Activated naive CD4-positive, alpha-beta T cell treated with anti-CD3 and anti-CD28 coated beads, Interleukin-2, amount 50 U/mL, for 72 hours (primary cell): ENCODE data around the gene ZRSR2. TPM values are rescaled to one million over a fixed set of nuclear protein-coding genes. Genes with fewer than 3 reads are reported as not detected.
A peak's percentile ranks its signal among the peaks of the same experiment; 100 is the strongest.
"Not testable (repeated sequence)": the region's sequence is repeated elsewhere in the genome, so short reads cannot be mapped to it uniquely, and the experiment has no call there.

Experiments
- ATAC-seq, 2 donors: fragments of 150-1000 bp; cut with Tn5 transposase; 2 replicates each; pipeline ENCODE4 v1.10.0; 2021; ENCODE audit warnings: mild to moderate bottlenecking in 2 of 2, moderate library complexity in 2 of 2
- DNase-seq, 2 donors: peaks; one replicate each; pipeline ENCODE4 v3.0.0; 2021 to 2022; ENCODE audit warnings: low spot score in 2 of 2
- H3K27ac Mint-ChIP-seq, 2 donors: one replicate each; pipeline ENCODE4 v1.8.0; 2022; ENCODE audit warnings: mild to moderate bottlenecking in 2 of 2, mixed read lengths in 2 of 2
- H3K36me3 Mint-ChIP-seq, 2 donors: one replicate each; pipeline ENCODE4 v1.8.0; 2022; ENCODE audit warnings: mixed read lengths in 2 of 2
- H3K9me3 Mint-ChIP-seq, 2 donors: one replicate each; pipeline ENCODE4 v1.8.0; 2022; ENCODE audit warnings: mixed read lengths in 2 of 2
- total RNA-seq, 2 donors: library from RNA; stranded (reverse); gene quantifications; one replicate each; pipeline ENCODE4 v1.2.3, GENCODE V29; 2022

The ZRSR2 gene, protein sequence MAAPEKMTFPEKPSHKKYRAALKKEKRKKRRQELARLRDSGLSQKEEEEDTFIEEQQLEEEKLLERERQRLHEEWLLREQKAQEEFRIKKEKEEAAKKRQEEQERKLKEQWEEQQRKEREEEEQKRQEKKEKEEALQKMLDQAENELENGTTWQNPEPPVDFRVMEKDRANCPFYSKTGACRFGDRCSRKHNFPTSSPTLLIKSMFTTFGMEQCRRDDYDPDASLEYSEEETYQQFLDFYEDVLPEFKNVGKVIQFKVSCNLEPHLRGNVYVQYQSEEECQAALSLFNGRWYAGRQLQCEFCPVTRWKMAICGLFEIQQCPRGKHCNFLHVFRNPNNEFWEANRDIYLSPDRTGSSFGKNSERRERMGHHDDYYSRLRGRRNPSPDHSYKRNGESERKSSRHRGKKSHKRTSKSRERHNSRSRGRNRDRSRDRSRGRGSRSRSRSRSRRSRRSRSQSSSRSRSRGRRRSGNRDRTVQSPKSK
- total RNA-seq, result 10 to 100 TPM; 12.3 to 16.9 TPM

DNA sequence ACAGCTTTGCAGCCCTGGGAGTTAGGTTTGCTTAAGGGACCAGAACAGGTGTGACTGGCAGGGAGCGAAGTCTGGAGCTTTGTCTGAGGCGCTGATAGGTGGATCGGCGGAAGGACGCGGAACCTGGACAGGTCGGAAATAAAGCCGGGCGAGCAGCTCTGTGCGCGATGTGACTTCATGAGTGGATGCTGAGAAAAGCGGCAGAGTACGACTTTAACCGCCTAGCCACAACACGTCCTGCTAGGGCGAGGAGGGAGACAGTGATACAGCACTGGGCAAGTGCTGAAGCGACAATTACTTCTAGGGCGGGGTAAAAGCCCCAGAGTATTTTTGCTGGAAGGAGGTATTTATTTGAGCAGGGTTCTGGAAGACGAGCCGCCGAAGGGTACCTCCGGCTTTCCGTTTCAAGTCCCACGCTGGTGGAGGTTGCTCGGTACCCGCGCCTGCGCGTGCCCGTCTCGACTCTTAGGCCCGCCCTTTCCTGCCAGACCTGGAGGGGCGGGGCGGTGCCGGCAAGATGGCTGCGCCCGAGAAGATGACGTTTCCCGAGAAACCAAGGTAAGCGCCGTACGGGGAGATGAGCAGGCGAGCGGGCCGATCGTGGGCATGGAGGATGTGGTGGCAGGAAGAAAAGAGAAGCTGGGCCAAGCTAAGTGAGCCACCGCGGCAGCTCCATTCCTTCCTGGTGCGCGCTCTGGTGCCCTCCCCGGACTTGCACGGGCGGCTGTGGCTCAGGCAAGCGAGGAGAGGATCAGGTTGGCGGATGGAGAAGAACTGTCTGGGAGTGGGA is at the start of gene ZRSR2:
Gene ZRSR2, plus strand, starts transcription at position 506 of the 790 bp plus-strand sequence. Its CDS starts 12 bp downstream, at position 518.
- no peaks in the 10 kb centered on the region for H3K9me3 Mint-ChIP-seq

DNA sequence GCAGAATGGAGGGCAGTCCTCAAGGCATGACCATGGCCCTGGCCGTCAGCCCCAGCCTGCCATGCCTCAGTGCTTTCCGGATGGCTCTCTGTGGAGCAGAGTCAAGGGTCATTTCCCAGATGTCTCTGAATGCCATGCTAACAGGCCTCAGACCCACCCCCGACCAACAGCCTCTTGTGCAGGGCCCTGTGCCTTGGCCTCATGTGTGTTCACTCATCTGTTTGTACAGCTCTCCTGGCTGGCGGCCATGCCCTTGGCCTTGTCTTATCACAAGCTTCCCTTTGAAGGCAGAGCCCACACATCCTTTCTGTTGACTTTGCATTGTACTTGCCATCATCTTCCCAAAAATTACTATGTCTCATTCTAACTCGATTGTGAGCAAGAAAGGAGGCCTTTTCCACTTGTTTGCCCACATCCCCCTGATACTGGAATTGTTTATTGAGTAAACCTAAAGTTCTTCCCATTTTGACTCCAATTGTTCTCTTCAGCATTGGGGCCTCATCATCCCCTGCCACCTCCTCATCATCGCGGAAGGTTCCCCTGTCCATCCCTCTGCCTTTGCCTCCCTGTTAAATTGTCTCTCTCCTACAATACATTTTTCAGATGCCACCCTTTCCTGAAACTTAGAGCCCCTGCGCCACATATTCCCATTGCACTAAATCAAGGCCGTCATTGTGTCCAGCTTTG is 46.0 kb upstream of the ZRSR2 start:
- H3K27ac Mint-ChIP-seq, result peak overlapping the region in 1 of 2 donors; percentile 30
- no peak for ATAC-seq

More for the DNA sequence above, at the start of gene ZRSR2:
- ATAC-seq (peak; percentile 91 to 94), DNase-seq (peak; percentile 81 to 85)
- Mint-ChIP-seq H3K27ac (no peak within 1 kb of the TSS), H3K36me3 (peaks cover 0 to 6% of the 10 kb centered on the region in 2 donors)

DNA sequence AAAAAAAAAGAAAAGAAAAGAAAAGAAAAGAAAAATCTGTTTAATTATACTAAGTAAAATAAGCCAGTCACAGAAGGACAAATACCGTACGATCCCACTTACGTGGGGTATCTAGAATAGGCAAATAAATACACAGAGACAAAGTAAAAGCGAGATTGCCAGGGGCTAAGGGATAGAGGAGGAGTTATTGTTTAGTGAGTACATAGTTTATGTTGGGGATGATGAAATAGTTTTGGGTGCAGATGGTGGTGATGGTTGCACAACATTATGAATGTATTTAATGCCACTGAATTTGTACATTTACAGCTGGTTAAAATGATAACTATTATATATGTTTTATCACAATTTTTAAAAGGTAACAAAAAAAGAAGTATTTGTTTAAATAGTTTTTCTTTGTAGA is 45.1 kb upstream of the ZRSR2 start:
- Mint-ChIP-seq H3K9me3 (peaks cover 0 to 8% of the 10 kb centered on the region in 2 donors), H3K27ac (peak overlapping the region in 1 of 2 donors; percentile 30), H3K36me3 (peaks cover 5 to 13% of the 10 kb centered on the region in 2 donors)
- ATAC-seq, result no peak
- DNase-seq, result no peak

More for the DNA sequence above, 46.0 kb upstream of the ZRSR2 start:
- H3K9me3 Mint-ChIP-seq, result peaks cover 0 to 8% of the 10 kb centered on the region in 2 donors
- H3K36me3 Mint-ChIP-seq, result peaks cover 5 to 11% of the 10 kb centered on the region in 2 donors
- DNase-seq, result no peak

DNA sequence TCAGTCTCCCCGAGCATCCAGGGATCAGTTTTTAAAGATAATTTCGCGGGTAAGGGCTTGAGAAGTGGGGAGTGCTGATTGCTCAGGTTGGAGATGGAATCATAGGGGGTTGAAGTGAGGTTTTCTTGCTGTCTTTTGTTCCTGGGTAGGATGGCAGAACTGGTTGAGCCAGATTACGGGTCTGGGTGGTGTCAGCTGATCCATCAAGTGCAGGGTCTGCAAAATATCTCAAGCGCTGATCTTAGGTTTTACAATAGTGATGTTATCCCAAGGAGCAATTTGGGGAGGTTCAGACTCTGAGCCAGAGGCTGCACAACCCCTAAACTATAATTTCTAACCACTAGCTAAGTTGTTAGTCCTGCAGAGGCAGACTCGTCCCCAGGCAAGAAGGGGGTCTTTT is 43.6 kb upstream of the ZRSR2 start:
- peaks cover 5 to 13% of the 10 kb centered on the region in 2 donors for H3K36me3 Mint-ChIP-seq
- ATAC-seq, DNase-seq, H3K9me3 Mint-ChIP-seq: not testable (repeated sequence)
- peak overlapping the region in 1 of 2 donors; percentile 53 for H3K27ac Mint-ChIP-seq

DNA sequence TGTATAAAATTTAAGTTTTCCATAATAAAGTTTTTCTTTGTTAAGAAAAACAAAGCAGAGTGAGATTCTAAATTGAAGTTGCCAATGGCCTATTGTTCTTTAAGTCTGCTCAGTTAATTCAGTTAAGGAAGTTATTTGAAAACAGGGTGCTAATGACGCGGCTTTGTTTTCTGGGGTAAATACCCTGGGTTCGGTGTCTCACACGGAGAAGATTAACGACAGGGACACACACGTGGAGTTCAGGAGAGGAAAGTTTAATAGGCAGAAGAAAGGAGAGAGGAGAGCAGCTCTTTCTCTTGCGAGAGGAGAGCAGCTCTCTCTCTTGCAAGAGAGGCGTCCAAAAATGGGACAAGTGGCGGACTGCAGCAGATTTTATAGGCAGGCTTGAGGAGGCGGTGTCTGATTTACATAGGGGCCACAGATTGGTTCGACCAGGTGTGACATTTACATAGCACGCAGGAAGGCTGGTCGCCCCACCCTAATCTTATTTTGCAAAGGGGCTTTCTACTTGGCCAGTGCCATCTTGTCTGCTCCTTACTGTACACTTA is 42.6 kb upstream of the ZRSR2 start:
- peaks cover 5 to 13% of the 10 kb centered on the region in 2 donors for H3K36me3 Mint-ChIP-seq
- DNase-seq, result no peak
- H3K9me3 Mint-ChIP-seq, result peaks cover 0 to 5% of the 10 kb centered on the region in 2 donors
- no peak overlapping the region for H3K27ac Mint-ChIP-seq
- no peak for ATAC-seq

DNA sequence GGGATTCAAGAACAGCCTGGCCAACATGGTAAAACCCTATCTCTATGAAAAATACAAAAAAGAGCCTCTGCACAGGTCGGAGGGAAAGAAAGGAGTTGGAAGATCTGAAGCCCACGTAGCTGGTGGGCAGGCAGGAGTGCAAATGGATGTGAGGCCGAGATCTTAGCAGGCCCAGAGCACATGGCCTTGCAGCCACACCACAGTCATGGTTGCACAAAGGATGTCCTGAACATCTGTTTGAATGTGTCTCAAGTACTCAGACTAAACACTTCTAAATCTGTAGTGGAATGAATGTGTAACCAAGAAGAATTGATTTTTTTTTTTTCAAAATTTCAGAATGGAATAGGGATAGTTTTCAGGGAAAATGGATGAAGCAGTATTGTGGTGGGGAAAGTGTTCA is 41.4 kb upstream of the ZRSR2 start:
- Mint-ChIP-seq H3K27ac (peak overlapping the region in 1 of 2 donors; percentile 90), H3K36me3 (peaks cover 5 to 13% of the 10 kb centered on the region in 2 donors), H3K9me3 (no peaks in the 10 kb centered on the region)
- DNase-seq (no peak), ATAC-seq (no peak)

DNA sequence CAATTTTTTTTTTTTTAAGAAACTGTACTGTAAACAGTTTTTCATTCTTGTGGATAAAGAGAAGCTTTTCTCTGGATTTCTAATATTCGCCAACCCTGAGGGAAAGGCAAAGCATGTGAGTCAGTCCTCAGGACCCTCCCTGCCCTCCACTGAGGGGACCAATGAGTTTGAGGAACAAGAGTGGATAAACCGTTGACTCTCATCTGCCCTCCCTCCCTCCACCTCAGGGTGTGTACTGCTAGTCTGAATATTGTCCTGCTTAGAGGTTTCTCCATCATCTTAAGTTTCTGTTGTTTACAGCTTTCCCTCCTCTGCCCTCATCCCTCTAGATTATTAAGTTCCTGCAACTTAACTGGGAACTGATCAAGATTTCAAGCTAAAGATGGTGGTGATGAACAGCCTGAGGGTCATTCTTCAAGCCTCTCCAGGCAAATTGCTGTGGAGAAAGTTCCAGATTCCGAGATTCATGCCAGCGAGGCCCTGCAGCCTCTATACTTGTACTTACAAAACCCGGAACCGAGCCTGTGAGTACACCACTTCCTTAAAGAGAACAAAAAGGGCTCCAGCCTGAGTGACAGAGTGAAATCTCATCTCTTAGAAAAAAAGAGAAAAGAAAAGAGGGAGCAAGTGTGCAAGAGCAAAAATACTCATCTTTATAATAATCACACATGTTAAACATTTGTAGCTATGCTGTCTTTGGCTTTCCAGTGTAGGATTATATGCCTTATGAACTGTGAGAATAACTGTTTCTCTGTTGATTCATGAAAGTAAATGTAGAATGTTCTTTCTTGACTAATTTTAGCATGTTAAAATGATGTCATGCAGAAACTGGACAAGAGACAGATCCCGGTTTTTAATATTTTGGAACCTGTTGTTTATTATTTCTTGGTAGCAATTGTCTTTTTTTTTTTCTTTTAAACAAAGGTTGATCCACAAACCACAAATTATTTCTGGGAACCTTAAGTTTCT is 40.4 kb upstream of the ZRSR2 start:
- no peak for DNase-seq
- peak; percentile 56 to 72 for ATAC-seq
- H3K36me3 Mint-ChIP-seq, result peaks cover 5 to 13% of the 10 kb centered on the region in 2 donors
- peak overlapping the region; percentile 90 to 97 for H3K27ac Mint-ChIP-seq
- no peaks in the 10 kb centered on the region for H3K9me3 Mint-ChIP-seq

DNA sequence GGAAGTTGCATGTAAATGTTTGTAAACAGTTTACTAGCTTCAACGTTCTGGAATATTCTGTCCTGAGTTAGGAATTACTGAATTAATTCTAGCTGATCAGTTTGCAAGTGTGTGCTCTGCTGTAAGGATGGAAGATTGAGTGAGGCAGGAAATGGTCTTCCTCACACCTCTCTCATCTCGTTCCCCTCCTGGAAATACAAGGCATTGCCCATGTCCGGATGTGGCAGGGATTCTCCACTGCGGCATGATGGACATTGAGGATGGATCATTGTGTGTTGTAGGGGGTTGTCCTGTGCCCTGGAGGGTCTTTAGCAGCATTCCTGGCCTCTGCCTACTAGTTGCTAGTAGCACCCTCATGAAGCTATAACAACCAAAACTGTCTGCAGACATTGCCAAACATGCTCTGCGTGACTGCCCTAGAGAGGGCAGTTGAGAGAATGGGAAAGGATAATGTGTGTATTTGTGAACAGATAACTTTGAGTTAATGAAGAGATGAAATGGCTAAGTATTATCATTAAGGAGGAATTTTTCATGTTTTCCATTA is 39.6 kb upstream of the ZRSR2 start:
- peaks cover 5 to 13% of the 10 kb centered on the region in 2 donors for H3K36me3 Mint-ChIP-seq
- ATAC-seq, result peak; percentile 35 to 42
- DNase-seq, result no peak
- H3K9me3 Mint-ChIP-seq, result no peaks in the 10 kb centered on the region
- H3K27ac Mint-ChIP-seq, result peak overlapping the region; percentile 90 to 97

DNA sequence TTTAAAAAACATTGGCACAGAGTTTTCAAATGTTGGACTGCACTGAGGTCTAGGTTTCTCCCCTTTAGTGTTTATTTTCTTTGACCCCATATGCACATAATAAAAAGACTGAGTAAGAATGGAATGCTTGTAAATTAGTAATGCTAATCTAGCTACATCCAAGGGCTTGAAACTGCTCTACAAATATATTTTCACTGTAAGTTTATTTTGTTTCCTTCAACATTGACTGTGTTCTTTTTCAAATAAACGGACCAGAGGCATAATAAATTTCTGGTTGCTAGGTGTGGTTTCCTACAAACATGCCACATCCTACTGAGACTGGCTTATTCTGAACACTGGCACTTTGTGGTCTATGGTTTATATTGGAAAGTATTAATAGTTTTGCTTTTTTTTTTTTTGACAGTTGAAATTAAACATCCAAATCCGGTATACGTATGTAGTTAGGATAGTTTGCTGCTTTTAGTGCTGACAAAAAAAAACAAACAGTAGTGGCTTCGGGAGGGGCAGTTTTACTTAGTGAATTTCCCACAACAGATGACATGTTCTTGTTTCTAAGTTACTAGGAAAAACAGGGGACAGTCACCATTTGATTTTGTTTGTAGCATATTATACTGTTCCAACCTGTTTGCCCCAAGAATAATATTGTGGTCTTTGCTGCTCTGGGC is 39.0 kb upstream of the ZRSR2 start:
- Mint-ChIP-seq H3K27ac (peak overlapping the region; percentile 90 to 97), H3K36me3 (peaks cover 5 to 15% of the 10 kb centered on the region in 2 donors), H3K9me3 (no peaks in the 10 kb centered on the region)
- ATAC-seq, result peak; percentile 72 to 82
- no peak for DNase-seq

DNA sequence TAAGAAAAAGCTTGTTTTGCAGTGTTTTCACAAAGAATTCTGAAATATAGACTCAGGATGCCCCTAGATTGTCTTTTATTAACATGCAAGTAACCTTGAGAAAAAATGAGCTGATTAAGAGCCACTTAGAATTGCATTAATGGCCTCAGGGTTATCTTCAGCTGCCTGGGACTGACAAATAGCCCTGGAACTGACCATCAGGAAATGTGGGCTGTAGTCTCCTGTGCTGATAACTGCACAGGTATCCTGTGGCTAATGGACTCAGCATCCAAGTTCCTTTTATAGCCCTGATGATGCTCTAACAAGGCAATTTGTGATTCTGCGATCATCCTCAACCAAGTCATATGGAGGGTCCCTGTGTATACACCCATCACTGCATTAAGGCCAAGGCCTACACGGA is 35.2 kb upstream of the ZRSR2 start:
- Mint-ChIP-seq H3K27ac (no peak overlapping the region), H3K36me3 (peaks cover 0 to 4% of the 10 kb centered on the region in 2 donors), H3K9me3 (no peaks in the 10 kb centered on the region)
- DNase-seq, result no peak
- no peak for ATAC-seq

DNA sequence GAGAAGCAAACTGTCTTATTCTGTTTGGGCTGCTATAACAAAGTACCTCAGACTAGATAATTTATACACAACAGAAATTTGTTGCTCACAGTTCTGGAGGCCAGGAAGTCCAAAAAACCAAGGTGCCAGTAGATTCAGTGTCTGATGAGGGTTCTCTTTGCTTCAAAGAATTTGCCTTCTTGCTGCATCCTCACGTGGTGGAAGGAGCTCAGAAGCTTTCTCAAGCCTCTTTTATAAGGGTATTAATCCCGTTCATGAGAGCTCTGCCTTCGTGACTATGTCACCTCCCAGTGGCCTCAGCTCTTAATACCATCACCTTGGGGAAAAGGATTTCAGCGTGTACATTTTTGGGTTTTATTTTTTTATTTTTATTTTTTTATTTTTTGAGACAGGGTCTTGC is 32.1 kb upstream of the ZRSR2 start:
- ATAC-seq, result no peak
- H3K27ac Mint-ChIP-seq, result no peak overlapping the region
- no peaks in the 10 kb centered on the region for H3K9me3 Mint-ChIP-seq
- H3K36me3 Mint-ChIP-seq, result peaks cover 0 to 4% of the 10 kb centered on the region in 2 donors
- no peak for DNase-seq

DNA sequence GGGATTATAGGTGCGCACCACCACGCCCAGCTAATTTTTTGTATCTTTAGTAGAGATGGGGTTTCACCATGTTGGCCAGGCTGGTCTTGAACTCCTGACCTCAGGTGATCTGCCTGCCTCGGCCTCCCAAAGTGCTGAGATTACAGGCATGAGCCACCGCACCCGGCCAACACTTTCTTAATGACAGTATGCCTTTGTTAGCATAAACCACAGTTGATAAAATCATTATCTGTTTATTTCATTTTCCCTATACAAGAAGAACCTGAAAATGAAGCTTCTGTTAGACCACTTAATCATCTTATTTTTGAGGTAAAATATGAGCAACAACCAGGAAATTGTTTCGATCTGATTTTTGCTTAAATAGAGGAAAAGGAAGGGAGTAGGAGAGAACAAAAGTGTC is 30.4 kb upstream of the ZRSR2 start:
- DNase-seq, H3K9me3 Mint-ChIP-seq, ATAC-seq, H3K36me3 Mint-ChIP-seq: not testable (repeated sequence)
- H3K27ac Mint-ChIP-seq, result peak overlapping the region in 1 of 2 donors; percentile 57

DNA sequence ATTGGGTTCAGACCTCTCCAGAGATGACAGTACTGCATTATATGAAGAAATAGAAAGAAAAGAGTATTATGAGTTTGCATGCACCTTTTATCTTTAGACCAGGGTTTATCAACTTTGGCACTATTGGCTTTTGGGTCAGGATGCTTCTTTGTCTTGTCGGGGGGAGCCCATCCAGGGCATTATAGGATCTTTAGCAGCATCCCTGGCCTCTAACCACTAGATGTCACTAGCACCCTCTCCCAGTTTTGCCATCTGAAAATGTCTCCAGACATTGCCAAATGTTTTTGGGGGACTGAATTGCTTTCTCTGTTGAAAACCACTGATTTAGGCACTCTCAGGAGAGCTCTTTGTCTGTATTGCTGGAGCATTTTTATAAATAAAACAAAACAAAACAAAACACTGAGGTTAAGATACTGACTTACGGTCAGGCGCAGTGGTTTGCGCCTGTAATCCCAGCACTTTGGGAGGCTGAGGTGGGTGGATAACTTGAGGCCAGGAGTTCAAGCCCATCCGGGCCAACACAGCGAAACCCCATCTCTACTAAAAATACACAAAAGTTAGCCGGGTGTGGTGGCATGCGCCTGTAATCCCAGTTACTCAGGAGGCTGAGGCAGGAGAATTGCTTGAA is 28.6 kb upstream of the ZRSR2 start:
- no peaks in the 10 kb centered on the region for H3K9me3 Mint-ChIP-seq
- peak overlapping the region; percentile 44 to 66 for H3K27ac Mint-ChIP-seq
- ATAC-seq (peak; percentile 69 to 77), DNase-seq (peak in 1 of 2 donors; percentile 9)
- H3K36me3 Mint-ChIP-seq, result no peaks in the 10 kb centered on the region

DNA sequence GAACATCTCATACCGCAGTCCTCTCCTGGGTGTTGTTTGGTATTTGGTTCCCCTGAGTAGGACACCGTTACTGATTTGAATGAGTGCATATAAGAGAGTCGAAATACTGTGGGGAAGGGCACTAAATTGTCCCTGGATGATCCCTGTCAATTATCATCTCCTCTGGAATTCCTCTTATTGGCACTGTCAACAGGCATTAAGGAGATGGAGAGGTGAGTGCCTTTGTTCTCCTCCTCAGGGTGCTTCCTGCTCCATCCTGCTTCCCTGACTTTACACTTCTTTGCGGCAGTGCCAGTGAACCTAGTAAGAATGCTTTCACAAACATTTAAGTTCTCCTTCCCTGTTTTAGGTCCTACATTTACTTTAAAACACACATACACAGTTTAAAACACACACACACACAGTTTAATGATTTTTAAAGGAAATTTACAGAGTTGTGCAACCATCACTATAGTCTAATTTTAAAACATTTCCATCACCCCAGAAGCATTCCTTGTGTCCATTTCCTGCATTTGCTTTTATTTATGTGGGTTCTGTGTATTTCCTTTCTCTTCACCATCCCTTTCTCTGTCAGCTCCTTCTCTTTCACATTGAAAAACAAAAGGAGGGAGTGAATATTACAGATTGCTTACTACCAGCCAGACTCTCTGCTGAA is 20.9 kb upstream of the ZRSR2 start:
- H3K27ac Mint-ChIP-seq, result peak overlapping the region in 1 of 2 donors; percentile 60
- DNase-seq, result no peak

More for the DNA sequence above, 20.9 kb upstream of the ZRSR2 start:
- no peaks in the 10 kb centered on the region for H3K36me3 Mint-ChIP-seq
- ATAC-seq, result no peak
- no peaks in the 10 kb centered on the region for H3K9me3 Mint-ChIP-seq
